Neuronal stem cell (in vitro differentiated cells): ENCODE data around the gene CRYBG3.

Experiments
- DNase-seq: peaks from one replicate; pipeline ENCODE4 v3.0.0-alpha.2; 2013; ENCODE audit warnings: low spot score
- H2AFZ ChIP-seq: one replicate; pipeline ENCODE4 v1.6.1; 2013; ENCODE audit warnings: mild to moderate bottlenecking, low read length, inconsistent platforms
- H2AK5ac ChIP-seq: 2 replicates; pipeline ENCODE4 v1.6.1; 2013; ENCODE audit warnings: low read depth, mild to moderate bottlenecking, inconsistent platforms, low read length, moderate library complexity, mixed read lengths
- H2BK120ac ChIP-seq: 2 replicates; pipeline ENCODE4 v1.6.1; 2013; ENCODE audit warnings: low read depth, mild to moderate bottlenecking, inconsistent platforms, low read length, moderate library complexity, mixed read lengths
- H2BK12ac ChIP-seq: one replicate; pipeline ENCODE4 v1.6.1; 2013; ENCODE audit warnings: low read length, inconsistent platforms
- H2BK15ac ChIP-seq: 2 replicates; pipeline ENCODE4 v1.6.1; 2013; ENCODE audit warnings: mild to moderate bottlenecking, low read length, inconsistent platforms, mixed read lengths
- H2BK5ac ChIP-seq: one replicate; pipeline ENCODE4 v1.6.1; 2013; ENCODE audit warnings: inconsistent platforms, mild to moderate bottlenecking, low read length, moderate library complexity
- H3K14ac ChIP-seq: one replicate; pipeline ENCODE4 v1.6.1; 2013; ENCODE audit warnings: low read length, inconsistent platforms
- H3K18ac ChIP-seq: 2 replicates; pipeline ENCODE4 v1.6.1; 2013; ENCODE audit warnings: low read length, inconsistent platforms
- H3K23ac ChIP-seq: 2 replicates; pipeline ENCODE4 v1.6.1; 2013; ENCODE audit warnings: low read depth, mild to moderate bottlenecking, mixed read lengths, low read length, inconsistent platforms; ENCODE audit not compliant: poor library complexity
- H3K27ac ChIP-seq: replicated peaks from 3 replicates; pipeline ENCODE4 v1.5.1; 2013; ENCODE audit warnings: low read length, inconsistent platforms
- H3K27me3 ChIP-seq, 3 experiments: 2 replicates each; pipeline ENCODE4 v1.6.1; 2013; ENCODE audit warnings: low read length in 3 of 3, mild to moderate bottlenecking in 2 of 3, inconsistent platforms in 1 of 3, low read depth in 1 of 3, mixed read lengths in 1 of 3, moderate library complexity in 1 of 3; ENCODE audit not compliant: control insufficient read depth in 3 of 3, insufficient read depth in 3 of 3
- H3K36me3 ChIP-seq, 2 donors: replicated peaks in 1 of 2; 2 replicates each; pipeline ENCODE4 v1.6.1; 2013; ENCODE audit warnings: low read length in 2 of 2; ENCODE audit not compliant: control insufficient read depth in 2 of 2, insufficient read depth in 2 of 2
- H3K4ac ChIP-seq: 2 replicates; pipeline ENCODE4 v1.6.1; 2013; ENCODE audit warnings: inconsistent platforms, mild to moderate bottlenecking, low read length, moderate library complexity
- H3K4me1 ChIP-seq, 2 donors: 1 replicate in 1 of 2; 2 replicates in 1 of 2; pipeline ENCODE4 v1.6.1; 2013; ENCODE audit warnings: low read length in 2 of 2, low read depth in 1 of 2; ENCODE audit not compliant: control insufficient read depth in 2 of 2, insufficient read depth in 1 of 2
- H3K4me2 ChIP-seq: one replicate; pipeline ENCODE4 v1.6.1; 2013; ENCODE audit warnings: mild to moderate bottlenecking, low read length, inconsistent platforms; ENCODE audit not compliant: insufficient read depth, poor library complexity, severe bottlenecking
- H3K4me3 ChIP-seq, 2 donors: 2 replicates each; pipeline ENCODE4 v1.5.1; 2013; ENCODE audit warnings: low read length in 2 of 2, mild to moderate bottlenecking in 2 of 2, inconsistent platforms in 1 of 2, moderate library complexity in 1 of 2
- H3K79me1 ChIP-seq: one replicate; pipeline ENCODE4 v1.6.1; 2013; ENCODE audit warnings: low read depth, mild to moderate bottlenecking, inconsistent platforms, low read length, moderate library complexity
- H3K9ac ChIP-seq: one replicate; pipeline ENCODE4 v1.6.1; 2013; ENCODE audit warnings: mild to moderate bottlenecking, low read depth, low read length, inconsistent platforms; ENCODE audit not compliant: poor library complexity
- H3K9me3 ChIP-seq, 2 donors: replicated peaks in 1 of 2; 2 replicates each; pipeline versions ENCODE3 to v1.6.1; 2013; ENCODE audit warnings: low read length in 2 of 2, mild to moderate bottlenecking in 2 of 2, inconsistent platforms in 1 of 2, low read depth in 1 of 2, mixed read lengths in 1 of 2, moderate library complexity in 1 of 2; ENCODE audit not compliant: control insufficient read depth in 2 of 2, insufficient read depth in 1 of 2
- H4K8ac ChIP-seq: one replicate; pipeline ENCODE4 v1.6.1; 2013; ENCODE audit warnings: low read depth, mild to moderate bottlenecking, inconsistent platforms, low read length, moderate library complexity
- H4K91ac ChIP-seq: one replicate; pipeline ENCODE4 v1.6.1; 2013; ENCODE audit warnings: low read length, low read depth, mild to moderate bottlenecking, inconsistent platforms; ENCODE audit not compliant: poor library complexity
- WGBS, 2 donors: extraction: QIAGEN DNeasy Blood & Tissue Kit; methylation state at CpG; one replicate each; pipeline ENCODE4 v1.1.7; 2013; ENCODE audit warnings: missing lambda C conversion rate in 2 of 2, mixed read lengths in 1 of 2; ENCODE audit not compliant: insufficient read length in 2 of 2, insufficient replicate concordance in 1 of 2; ENCODE audit errors: extremely low coverage in 2 of 2; 5-methylcytosine and 5-hydroxymethylcytosine counted together

CRYBG3 gene

DNA sequence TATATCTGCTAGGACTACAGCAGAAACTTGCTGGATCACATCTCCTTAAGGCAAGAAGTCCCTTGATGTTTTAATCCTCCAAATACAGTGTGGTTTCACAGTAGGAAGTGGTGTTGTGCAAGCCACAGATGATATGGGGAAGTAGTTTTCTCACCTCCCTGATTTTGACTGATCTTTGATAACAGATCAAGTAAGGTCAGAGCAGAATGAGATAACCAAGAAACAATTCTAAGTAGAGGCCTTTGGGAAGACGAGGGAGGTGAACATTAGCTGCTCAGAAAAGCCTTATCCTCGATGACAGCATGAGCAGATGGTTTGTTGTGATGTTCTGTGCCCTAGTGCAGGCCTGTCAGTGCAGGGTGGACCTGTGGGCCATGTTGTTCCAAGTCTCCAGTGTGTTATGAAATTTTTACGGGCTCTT lies 89.1 kb downstream of the CRYBG3 start:
- DNase-seq, result no peak
- peaks cover 0 to 13% of the 10 kb centered on the region in 2 donors for H3K36me3 ChIP-seq
- no peak overlapping the region for H2BK15ac ChIP-seq
- H3K14ac ChIP-seq, result no peak overlapping the region
- H3K23ac ChIP-seq, result no peak overlapping the region
- H2BK12ac ChIP-seq, result no peak overlapping the region
- no peak overlapping the region for H2BK120ac ChIP-seq
- no peak overlapping the region for H2AK5ac ChIP-seq
- no peak overlapping the region for H3K18ac ChIP-seq
- H2AFZ ChIP-seq, result no peak overlapping the region
- no peak overlapping the region for H4K91ac ChIP-seq
- H2BK5ac ChIP-seq, result no peak overlapping the region
- WGBS, 2 donors, result no CpG with 5 or more reads among the region's 3 CpGs
- no peaks in the 10 kb centered on the region for H3K9me3 ChIP-seq
- no peak overlapping the region for H4K8ac ChIP-seq
- no peaks in the 10 kb centered on the region for H3K27me3 ChIP-seq
- no peak overlapping the region for H3K4ac ChIP-seq
- no peak overlapping the region for H3K27ac ChIP-seq
- no peak overlapping the region for H3K9ac ChIP-seq
- H3K4me2 ChIP-seq, result no peak overlapping the region
- no peaks in the 10 kb centered on the region for H3K79me1 ChIP-seq
- H3K4me1 ChIP-seq, result no peaks in the 10 kb centered on the region
- no peak overlapping the region for H3K4me3 ChIP-seq

DNA sequence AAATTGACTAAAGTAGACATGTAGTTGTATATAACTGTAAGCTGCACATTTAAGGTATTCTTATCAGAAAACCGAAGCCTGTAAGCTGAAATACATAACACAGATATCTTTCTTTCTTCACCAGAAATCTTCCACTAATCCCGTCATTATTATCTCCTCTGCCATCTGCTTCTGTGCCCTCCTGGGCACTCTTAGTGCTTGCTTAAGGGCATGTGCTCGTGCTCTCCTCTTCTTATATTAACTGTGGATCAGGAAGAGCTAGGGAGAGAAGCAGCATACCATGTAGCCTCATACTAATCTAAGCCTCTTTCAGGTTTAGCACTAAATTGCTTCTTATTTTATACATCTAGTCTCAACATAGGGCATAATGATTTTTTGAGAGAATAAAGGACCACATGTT lies 89.6 kb downstream of the CRYBG3 start:
- Histone ChIP-seq H3K23ac (no peak overlapping the region), H3K14ac (no peak overlapping the region), H3K4me1 (no peaks in the 10 kb centered on the region), H2AFZ (no peak overlapping the region), H3K4me3 (no peak overlapping the region), H3K36me3 (peaks cover 0 to 18% of the 10 kb centered on the region in 2 donors), H2AK5ac (no peak overlapping the region), H3K79me1 (no peaks in the 10 kb centered on the region), H3K27ac (no peak overlapping the region), H2BK5ac (no peak overlapping the region), H4K91ac (no peak overlapping the region), H3K18ac (no peak overlapping the region), H2BK12ac (no peak overlapping the region), H4K8ac (no peak overlapping the region), H3K4me2 (no peak overlapping the region), H3K4ac (no peak overlapping the region), H2BK15ac (no peak overlapping the region), H3K9ac (no peak overlapping the region), H3K9me3 (no peaks in the 10 kb centered on the region), H2BK120ac (no peak overlapping the region), H3K27me3 (no peaks in the 10 kb centered on the region)
- no peak for DNase-seq
- WGBS, 2 donors, result no CpG with 5 or more reads among the region's 3 CpGs

DNA sequence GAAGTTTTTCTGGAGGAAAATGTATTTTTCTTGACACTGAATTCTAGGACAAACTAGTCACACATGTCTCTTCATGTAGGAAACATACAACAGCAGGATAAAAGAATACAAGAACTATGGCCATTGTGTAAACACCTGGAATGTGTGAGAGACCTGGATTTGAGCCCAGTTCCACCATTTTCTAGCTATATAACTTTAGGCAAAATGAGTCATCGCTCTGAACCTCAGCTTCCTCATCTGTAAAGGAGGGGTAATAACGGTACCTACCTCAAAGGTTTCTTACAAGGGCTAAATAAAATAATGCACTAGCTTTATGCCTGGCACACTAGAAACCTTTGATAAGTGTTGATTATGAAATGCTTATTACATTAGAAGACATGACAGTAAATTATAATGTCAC lies 92.6 kb downstream of the CRYBG3 start:
- Histone ChIP-seq H3K4me2 (no peak overlapping the region), H2AFZ (no peak overlapping the region), H4K91ac (no peak overlapping the region), H3K4me1 (no peaks in the 10 kb centered on the region), H2BK120ac (no peak overlapping the region), H2BK5ac (no peak overlapping the region), H3K4ac (no peak overlapping the region), H3K36me3 (peaks cover 0 to 22% of the 10 kb centered on the region in 2 donors), H3K23ac (no peak overlapping the region), H2AK5ac (no peak overlapping the region), H3K9me3 (no peaks in the 10 kb centered on the region), H2BK15ac (no peak overlapping the region), H3K4me3 (no peak overlapping the region), H3K27me3 (no peaks in the 10 kb centered on the region), H3K9ac (no peak overlapping the region), H4K8ac (no peak overlapping the region), H3K14ac (no peak overlapping the region), H3K18ac (no peak overlapping the region), H3K27ac (no peak overlapping the region), H2BK12ac (no peak overlapping the region), H3K79me1 (no peaks in the 10 kb centered on the region)
- no peak for DNase-seq
- no CpG with 5 or more reads among the region's 2 CpGs for WGBS, 2 donors

DNA sequence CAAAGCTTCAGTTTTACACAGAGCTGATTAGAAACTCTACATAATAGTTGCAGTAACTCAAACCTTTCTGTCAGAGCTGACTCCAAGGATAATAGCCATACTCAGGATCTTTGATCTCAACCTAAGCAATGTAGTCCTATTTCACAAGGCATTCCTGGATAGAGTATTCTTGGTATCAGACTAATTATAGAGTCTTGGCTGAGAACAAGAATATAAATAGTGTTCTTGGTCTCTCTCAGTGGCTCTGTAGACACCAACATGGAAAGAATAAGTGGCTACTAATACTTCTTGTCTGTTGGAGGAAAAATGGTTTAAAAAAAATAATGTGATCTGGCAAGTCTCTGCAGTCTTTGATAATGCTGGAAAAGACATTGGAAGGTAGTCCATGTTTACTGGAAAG lies 94.8 kb downstream of the CRYBG3 start:
- H4K91ac ChIP-seq, result no peak overlapping the region
- no peak overlapping the region for H2AFZ ChIP-seq
- H2BK120ac ChIP-seq, result no peak overlapping the region
- peaks cover 0 to 22% of the 10 kb centered on the region in 2 donors for H3K36me3 ChIP-seq
- no peak overlapping the region for H2BK5ac ChIP-seq
- H3K79me1 ChIP-seq, result no peaks in the 10 kb centered on the region
- no peak overlapping the region for H3K4ac ChIP-seq
- H3K18ac ChIP-seq, result no peak overlapping the region
- no peaks in the 10 kb centered on the region for H3K27me3 ChIP-seq
- no peak overlapping the region for H3K4me3 ChIP-seq
- no peak overlapping the region for H2BK12ac ChIP-seq
- no peak overlapping the region for H3K14ac ChIP-seq
- H3K27ac ChIP-seq, result no peak overlapping the region
- no peaks in the 10 kb centered on the region for H3K4me1 ChIP-seq
- no peak overlapping the region for H3K4me2 ChIP-seq
- no peak overlapping the region for H3K23ac ChIP-seq
- no peak overlapping the region for H3K9ac ChIP-seq
- no peak overlapping the region for H2BK15ac ChIP-seq
- H3K9me3 ChIP-seq, result no peaks in the 10 kb centered on the region
- H4K8ac ChIP-seq, result no peak overlapping the region
- no peak for DNase-seq
- no peak overlapping the region for H2AK5ac ChIP-seq
